Measurements from ENCODE around the gene SCN11A.

Gene SCN11A

DNA sequence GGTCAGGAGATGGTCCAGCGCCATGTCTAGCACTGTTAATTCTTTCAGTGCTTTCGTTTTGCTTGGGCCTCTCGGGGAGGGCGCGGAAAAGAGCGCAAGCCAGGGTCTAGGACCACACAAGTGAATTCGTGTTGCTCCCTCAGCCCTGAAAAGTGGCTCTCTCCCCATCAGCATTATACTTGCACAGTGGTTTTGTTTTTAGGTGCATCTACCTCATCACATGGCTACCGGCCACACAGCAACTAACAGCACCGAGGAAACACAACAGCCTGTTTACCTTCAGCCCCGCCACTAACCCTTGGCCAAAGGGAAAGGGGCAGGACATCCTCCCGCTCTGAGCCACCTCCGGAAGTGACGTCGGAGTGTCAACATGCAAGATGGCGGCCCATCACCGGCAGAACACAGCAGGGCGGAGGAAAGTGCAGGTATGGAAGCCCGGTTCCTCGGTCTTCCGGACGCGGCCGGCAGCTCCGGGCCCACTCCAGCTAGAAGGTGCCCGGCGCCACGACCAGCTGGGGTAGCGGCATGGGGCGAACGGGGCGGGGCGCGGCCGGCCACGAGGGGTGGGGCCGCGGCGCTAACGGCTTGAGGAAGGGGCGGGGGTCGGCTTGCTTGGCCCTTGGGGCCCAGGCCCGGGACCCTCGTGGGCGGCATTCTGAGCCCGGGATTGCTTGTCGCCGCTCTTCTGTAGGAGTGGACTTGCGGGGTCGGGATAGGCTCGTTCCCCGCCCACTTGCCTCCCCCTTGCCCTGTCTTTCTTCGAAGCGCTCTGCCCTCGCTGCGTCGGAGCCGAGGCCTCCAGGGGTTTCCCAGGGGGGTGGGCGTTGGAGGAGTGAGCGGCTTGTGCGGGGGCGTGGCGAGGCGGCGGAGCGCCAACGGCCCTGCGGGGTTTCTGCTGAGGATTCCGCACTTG is at the start of gene SCN11A, which contains the start of gene WDR48:
TSS of gene SCN11A (minus strand) at position 296 of the 913 bp plus-strand sequence. CDS start 101,582 bp downstream, outside the sequence.
TSS of gene WDR48 (plus strand) at position 368 of the 913 bp plus-strand sequence. CDS start at position 378, 10 bp downstream.
- peak; percentile 86 to 92 for DNase-seq (ENCODE audit: low read depth in 2 of 2)

DNA sequence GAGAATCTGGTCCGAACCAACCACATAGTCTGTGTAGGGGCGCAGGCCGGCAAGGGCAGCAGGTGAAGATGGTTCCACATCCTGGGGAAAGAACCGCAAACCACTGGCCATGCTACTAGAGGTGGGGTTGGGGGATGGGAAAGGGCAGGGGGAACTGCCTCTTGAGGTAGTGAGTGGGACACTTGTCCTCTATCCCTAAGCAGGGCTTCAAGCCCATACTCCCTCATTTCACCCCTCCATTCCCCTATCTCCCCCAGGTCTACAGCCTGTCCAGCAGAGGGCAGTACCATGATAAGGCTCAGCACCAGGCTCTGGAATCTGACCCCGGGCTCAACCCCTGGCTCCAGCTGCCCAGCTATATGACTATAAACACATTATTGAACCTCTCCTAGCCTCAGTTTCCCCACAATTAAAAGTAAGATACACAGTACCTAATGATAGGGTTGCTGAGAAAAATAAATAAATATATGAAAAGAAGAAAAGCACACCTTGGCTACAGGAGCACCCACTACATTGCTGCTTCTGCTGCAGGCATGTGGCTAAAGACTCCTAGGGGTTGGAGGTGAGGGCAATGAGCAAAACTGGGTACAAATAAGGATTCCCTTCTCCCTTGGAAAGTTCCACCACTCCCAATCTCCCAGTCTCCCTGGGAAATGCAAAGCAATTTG is 49.4 kb upstream of the SCN11A start:
- peak in 1 of 2 donors; percentile 8 for DNase-seq (ENCODE audit: low read depth in 2 of 2)

DNA sequence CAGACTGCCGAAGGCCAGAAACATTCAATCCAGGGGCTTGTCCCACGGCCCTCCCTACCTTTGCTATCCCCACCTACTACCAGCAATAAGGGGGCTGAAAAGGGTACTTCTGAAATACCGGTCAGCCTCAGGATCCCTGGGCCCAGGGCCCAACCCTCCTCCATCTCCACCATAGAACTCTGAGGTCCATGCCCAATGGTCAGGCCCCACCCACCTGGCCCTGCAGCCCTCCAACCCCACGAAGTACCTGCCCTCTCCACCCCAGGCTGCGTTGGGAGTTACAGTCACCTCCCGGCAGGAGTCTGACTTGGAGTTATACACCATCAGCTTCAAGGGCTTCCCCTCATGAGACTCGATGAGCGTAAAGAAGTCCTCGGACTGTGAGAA is 48.7 kb upstream of the SCN11A start:
- no peak for DNase-seq (ENCODE audit: low read depth in 2 of 2)

DNA sequence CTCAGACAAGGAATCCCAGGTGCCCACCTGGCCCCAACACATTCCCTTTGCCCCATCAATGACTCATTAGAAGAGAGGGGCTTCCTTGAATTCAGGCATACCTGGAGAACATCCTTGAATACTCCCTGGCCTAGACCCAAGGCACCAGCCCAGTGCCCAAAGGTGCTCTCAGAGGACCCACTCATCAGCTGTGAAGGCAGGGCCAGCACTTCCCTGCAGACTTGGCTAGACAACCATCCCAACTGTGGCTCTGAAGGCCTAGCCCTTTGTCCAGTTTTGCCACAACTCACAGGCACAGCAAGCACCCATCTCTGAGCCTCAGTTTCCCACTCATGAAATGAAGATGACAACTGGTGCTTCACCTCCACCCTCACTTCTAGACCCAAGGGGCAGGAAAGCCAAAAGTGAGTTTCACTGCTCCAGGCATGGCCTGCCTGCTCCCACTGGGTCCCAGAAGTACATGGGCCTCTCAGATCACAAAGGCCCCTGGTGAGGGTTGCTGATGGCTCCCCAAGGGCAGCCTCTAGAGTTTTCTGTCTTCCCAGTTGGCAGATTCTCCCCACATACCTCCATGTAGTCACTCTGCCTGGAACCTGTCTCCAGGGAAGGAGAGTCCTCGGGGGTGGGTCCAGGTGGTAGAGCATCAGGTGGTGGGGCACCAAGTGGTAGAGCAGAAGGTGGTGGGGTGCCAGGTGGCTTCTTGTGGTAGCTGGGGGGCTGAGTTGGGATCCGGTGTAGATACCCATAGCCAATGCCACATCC is 48.2 kb upstream of the SCN11A start:
- no peak for DNase-seq (ENCODE audit: low read depth in 2 of 2)

DNA sequence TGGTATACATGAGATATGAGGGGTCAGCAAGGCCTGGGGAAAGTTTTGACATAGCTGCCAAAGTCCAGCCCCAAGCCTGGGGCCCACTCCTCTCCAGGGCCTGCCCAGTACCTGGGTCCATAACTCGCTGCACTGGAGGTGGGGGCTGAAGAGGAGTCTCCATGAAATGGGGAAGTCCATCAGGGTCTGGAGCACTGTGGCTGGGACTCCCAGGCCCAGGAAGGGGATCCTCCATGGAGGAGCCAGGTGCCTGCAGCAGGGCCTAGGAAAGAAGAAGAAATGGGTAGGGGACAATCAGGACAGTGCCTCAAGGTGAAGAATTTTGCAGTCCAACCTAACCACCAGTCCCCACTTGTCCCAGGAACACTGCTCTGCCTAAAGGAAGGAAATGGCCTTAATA is 47.5 kb upstream of the SCN11A start:
- DNase-seq (ENCODE audit: low read depth in 2 of 2) = no peak

DNA sequence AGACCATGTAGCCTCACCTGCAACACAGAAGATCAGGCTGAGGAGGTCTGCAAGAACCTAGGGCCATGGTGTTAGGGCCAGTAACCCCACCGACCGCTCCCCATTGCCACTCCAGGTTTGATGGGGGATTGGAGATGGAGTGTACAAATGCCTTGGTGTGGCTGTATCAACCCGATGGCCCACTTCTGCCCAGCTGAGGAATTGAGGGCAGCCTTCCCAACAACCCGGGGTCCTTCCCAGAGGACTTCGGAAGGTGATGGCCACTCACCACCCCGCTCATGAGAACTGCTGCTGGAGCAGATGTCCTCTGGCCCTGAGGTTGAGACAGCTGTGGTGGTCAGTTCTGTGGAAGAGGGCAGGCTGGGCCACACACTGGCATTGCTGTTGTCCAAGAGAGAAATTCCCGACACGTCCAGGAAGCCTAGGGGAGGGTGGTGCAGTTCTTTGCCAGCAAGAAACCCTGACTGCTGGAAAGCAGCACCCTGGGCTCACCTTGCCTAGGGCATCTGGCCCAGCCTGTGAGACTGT is 46.8 kb upstream of the SCN11A start:
- no peak for DNase-seq (ENCODE audit: low read depth in 2 of 2)

GRCh38 chr3:39097716-39098472 is 46.1 kb upstream of the SCN11A start:
- no peak for DNase-seq (ENCODE audit: low read depth in 2 of 2)

- no peak for DNase-seq (ENCODE audit: low read depth in 2 of 2)
These were observed 45.0 kb upstream of the SCN11A start for GRCh38 chr3:39096775-39097174.

DNA sequence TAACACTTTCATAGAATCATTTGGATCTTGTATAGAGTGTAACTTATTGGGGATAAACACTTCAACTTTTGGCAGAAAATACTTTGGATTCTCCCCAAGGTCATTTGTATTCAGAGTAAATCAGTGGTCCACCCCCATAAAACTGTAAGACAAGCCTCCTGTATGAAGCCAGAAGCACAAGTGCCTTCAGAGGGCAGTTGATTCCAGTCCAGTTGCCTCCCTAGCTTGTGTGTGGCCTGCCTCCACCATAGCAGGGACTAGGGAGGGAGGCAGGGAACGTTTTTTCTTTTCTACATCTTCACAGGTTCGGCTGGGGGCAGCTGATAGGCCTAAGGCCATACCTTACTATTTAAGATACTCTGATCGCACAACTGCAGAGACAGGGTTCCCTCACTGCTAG is 44.0 kb upstream of the SCN11A start:
- no peak for DNase-seq (ENCODE audit: low read depth in 2 of 2)

DNA sequence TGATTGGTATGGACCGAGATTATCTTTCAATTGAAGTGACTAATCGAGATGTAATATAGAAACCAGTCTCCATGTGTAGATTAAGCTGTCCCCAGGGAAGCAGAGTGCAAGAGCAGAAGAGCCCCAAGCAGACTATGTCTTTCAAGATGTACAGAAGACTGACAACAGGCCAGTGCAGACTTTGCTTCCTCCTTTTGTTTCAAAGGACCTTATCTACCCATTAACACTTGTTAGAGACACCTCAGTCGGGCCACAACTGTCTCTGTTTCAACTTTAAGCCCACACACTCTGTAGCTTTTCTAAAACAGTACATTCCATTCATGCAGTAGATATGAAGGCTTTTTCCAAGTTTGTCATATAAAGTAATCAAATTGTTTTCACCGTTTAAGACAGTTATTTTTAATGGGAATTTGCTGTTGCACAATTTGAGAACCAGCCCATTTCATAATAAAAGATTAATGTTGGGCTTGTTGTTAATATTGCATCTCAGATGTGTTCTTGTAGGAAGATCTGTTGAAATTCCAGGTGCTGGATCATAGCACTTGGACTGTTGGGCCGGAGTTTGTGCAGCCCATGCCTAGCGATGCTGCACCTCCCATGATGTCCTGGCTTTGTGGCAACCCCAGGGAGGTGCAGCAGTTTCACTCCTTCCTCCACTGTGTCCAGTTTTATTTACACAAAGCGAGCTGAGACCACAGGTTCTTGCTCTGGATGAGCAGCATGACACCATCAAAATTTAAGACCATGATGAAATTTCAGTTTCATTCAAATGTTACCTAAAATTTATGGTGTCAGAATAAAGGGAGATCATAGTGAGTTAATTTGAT is 43.3 kb upstream of the SCN11A start:
- DNase-seq (ENCODE audit: low read depth in 2 of 2) = no peak

GRCh38 chr3:39090922-39091321 is 39.2 kb upstream of the SCN11A start:
- no peak for DNase-seq (ENCODE audit: low read depth in 2 of 2)

DNA sequence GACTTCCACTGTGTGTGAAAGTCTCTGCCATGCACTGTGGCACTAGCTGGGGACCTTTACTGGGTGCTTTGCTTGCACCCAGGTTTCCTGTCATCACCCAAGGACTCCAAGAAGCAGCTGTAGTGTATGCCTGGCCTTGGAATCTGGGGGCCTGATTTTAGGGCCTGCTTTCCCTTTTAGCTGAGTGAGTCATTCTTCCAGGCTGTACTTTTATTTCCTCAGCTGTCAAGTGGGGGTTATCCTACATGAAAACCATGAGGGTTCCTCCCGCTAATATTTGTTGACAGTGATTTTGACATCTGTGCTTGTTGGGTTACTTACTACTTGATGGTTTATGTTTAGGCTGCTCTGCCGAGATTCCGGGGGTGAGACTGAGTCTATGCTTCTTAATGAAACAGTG is 37.1 kb upstream of the SCN11A start:
- DNase-seq (ENCODE audit: low read depth in 2 of 2) = no peak

DNA sequence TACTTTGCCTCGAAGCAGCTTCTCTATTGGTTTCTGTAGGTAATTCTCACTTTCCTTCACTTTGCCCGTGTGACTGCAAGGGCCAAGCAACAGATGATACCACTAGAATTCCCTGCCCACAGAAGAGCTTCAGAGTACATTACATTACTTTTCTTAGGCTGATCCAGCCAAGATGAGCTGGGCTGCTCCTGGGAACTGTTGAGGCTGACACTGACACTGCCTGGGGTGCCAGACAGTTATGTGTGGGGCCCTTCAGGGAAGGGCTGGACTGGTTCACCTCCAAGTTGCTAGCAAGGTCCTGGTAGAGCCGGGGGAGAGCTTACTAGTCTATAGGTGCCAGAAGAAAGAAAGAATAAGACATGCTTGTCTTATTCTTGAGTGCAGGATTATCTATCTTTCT is 36.7 kb upstream of the SCN11A start:
- DNase-seq (ENCODE audit: low read depth in 2 of 2) = no peak

GRCh38 chr3:39086144-39086543 is 34.4 kb upstream of the SCN11A start:
- DNase-seq (ENCODE audit: low read depth in 2 of 2) = no peak

DNA sequence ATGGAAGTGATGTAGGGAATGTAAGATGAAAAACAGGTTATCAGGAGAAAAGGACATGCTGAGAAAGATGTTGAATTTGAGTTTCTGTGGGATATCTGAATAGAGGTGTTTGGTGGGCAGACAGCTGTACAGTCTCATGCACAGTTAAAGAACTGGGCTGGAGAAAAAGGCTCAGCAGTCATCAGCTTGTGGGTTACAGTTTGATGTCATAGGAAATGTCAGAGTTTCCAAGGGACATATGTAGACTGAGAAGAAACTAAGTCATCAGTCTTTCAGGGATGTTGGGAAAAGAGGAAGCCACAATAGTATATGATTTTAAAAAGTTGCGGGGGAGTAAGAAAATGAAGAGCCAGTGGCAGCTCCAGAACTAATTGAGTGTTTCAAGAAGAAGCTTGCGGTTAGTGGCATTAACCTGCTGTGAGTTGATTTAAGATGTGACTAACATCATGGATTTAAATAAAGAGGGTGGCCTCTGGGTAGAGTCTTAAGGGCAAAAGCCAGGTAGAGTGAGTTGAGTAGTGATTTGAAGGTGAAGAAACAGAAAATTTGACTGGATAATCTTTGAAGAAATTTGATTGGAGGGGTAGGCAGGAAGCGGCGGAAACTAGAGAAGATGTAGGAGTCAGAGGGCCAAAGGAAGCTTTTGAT is 31.0 kb upstream of the SCN11A start:
- DNase-seq (ENCODE audit: low read depth in 2 of 2) = no peak

- no peak for DNase-seq (ENCODE audit: low read depth in 2 of 2)
These were observed 28.3 kb upstream of the SCN11A start for GRCh38 chr3:39080026-39080425.

GRCh38 chr3:39079530-39079929 is 27.8 kb upstream of the SCN11A start:
- DNase-seq (ENCODE audit: low read depth in 2 of 2) = no peak

DNA sequence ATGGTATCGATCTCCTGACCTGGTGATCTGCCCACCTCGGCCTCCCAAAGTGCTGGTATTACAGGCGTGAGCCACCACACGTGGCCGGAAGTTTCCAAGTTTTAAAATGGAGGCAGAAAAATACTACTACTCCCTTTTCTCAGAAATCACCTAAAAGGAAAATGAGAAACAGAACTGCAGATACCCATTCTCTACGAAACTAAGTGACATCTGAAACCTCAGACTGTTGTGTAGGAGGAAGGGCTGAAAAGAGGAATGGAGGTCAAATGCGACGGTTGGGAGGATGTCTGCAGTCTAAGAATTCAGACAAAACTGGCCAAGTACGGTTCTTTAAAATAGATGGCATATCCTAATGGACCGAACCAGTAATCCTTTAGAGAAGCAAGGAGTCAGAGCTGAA is 24.2 kb upstream of the SCN11A start:
- no peak for DNase-seq (ENCODE audit: low read depth in 2 of 2)

DNA sequence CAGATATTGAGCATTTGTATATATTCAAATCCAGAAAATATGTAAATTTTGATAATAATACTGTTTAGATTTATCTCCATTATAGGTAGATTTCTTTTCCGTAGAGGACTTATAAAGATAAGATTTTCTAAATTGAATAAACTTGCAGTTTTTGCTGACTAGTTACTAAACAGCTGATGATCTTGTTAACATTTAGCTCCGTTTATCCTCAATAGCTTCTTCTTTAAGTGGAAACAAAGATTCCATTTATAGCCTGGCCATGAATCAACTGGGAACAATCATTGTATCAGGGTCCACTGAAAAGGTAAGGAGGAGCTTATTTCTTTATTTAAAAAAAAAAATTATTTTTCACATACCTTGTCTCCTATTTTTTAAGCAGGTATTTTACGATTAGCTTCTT is 16.8 kb upstream of the SCN11A start:
- no peak for DNase-seq (ENCODE audit: low read depth in 2 of 2)

DNA sequence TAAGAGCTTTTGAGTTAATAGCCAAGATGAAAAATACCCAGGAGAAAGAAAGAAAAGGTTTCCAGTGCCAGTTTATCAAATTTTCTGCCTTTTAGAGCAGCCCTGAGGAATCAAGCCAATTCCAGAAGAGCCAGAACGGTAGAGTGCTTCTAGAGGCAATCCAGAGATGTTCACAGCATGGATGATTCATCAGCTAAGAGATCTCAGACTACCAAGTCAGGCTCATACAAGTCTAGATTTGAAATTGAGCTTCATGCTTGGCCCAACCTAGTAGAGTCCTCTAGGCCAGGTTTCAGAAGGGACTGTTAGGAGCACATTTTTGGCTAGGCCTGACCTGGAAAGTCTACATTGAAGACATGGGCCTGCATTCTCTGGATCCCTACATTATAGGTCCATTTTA is 15.5 kb upstream of the SCN11A start:
- DNase-seq (ENCODE audit: low read depth in 2 of 2) = no peak
